SH-SY5Y (cell line): Measurements from ENCODE around the gene OR4D6.

Experiments
- GATA2 ChIP-seq: IDR thresholded peaks from 2 replicates; pipeline ENCODE4 v1.6.1; 2011; ENCODE audit warnings: mild to moderate bottlenecking, low read depth, low read length
- GATA3 ChIP-seq: IDR thresholded peaks from 2 replicates; pipeline ENCODE4 v1.6.1; 2011; ENCODE audit warnings: low read depth, mild to moderate bottlenecking, low read length, moderate library complexity

Gene OR4D6

GRCh38 chr11:59473015-59473414, 16.3 kb downstream of the OR4D6 start, which contains the start of gene OR4D10:
Gene OR4D10 (plus strand): TSS chr11:59473315. CDS start chr11:59477430, 4,115 bp downstream.
- TF ChIP-seq GATA3 (no peak), GATA2 (no peak)

GRCh38 chr11:59475176-59475575, 18.4 kb downstream of the OR4D6 start:
- TF ChIP-seq GATA3 (no peak), GATA2 (no peak)

- no peak for TF ChIP-seq GATA2
- TF ChIP-seq GATA3: no peak
Measured at GRCh38 chr11:59479906-59480305, 23.1 kb downstream of the OR4D6 start.

GRCh38 chr11:59480359-59480758, 23.6 kb downstream of the OR4D6 start:
- TF ChIP-seq GATA2 (no peak), GATA3 (no peak)

- TF ChIP-seq GATA3: no peak
- no peak for TF ChIP-seq GATA2
Measured at GRCh38 chr11:59501931-59502330, 45.2 kb downstream of the OR4D6 start.

- TF ChIP-seq GATA3: no peak
- TF ChIP-seq GATA2: no peak
Measured at GRCh38 chr11:59503276-59503675, 46.5 kb downstream of the OR4D6 start, which contains the start of gene OR4D11. Gene OR4D11 (plus strand): TSS chr11:59503576. CDS start chr11:59503576, 0 bp downstream.
